NCI-H345 treated with DMSO at 0.1 percent for 48 hours (cell line): ENCODE results near the gene FIS1.
"Not testable (repeated sequence)": the region's sequence is repeated elsewhere in the genome, so short reads cannot be mapped to it uniquely, and the experiment has no call there.

Source experiments
- DNase-seq: peaks from one replicate; lab custom pipeline; 2025; ENCODE audit not compliant: unreplicated experiment; lab: John Stamatoyannopoulos, UW

FIS1 gene

DNA sequence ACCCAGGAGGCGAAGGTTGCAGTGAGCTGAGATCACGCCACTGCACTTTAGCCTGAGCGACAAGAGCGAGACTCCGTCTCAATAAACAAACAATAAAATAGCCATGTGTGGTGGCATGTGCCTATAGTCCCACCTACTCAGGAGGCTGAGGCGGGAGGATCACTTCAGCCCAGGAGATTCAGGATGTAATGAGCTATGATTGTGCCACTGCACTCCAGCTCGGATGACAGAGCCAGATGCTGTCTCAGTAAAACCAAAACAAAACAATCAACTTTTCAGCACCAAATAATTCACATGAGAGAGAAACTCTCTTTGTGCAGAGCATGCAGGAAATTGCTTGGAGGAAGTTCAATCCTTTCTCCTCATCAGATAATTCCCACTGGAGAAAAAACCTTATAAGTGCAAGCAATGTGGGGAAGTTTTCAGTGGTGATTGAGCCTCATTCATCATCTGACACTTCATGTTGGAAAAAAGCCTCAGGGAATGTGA lies 13.4 kb upstream of the FIS1 start:
- DNase-seq: no peak

DNA sequence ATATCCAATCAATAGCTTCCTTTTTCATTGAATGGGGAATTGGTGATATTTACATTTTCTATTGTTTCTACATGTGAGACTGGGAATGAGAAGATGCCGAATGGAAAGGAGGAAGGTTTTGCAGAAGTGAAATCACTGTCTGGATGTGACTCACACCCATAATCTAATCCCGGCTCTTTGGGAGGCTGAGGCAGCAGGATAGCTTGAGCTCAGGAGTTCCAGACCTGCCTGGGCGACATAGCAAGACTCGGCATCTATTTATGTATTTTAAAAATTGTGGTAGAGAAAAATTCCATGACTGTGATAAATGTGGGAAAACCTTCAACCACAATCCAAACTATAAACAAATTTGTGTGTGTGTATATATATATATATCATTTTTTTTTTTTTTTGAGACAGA lies 10.9 kb upstream of the FIS1 start:
- no peak for DNase-seq

- not testable (repeated sequence) for DNase-seq
Observed at GRCh38 chr7:101253199-101253598, 8.3 kb upstream of the FIS1 start.

DNA sequence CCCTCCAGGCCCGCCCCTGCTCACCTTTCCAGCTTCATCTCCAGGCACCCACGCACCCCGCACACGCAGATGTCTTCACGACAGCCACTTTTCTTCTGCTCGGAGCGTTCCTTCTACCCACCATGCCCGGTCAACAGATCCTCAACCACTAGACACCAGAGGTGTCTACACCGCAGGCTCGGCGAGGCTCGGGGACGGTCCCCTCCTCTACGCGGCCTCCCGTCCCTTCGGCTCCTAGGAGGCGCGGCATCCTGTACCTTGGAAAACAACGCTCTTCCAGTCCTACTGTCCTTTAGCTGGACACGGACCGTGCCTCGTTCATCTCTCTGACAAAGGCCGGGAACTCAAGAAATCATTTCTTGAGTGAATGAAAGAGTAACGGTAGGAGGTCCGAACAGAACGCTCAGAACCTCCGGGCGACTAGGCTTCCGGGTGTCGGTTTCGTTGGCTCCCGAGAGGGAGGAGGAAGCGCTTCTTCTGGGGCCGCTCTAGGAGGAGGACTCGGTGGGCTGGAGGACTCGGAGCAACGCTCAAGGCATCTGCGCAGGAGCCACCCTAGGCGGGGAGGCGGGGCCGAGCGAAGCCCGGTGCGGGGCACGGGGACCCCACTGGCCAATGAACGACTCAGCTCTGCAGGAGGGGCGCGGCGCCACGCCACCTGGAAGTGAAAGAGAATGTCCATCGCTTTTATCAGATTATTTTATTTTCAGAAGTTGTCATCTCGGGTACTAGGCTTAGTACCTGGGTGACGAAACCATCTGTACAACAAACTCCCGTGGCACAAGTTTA lies 7.2 kb upstream of the FIS1 start:
- peak; percentile 94 for DNase-seq

DNA sequence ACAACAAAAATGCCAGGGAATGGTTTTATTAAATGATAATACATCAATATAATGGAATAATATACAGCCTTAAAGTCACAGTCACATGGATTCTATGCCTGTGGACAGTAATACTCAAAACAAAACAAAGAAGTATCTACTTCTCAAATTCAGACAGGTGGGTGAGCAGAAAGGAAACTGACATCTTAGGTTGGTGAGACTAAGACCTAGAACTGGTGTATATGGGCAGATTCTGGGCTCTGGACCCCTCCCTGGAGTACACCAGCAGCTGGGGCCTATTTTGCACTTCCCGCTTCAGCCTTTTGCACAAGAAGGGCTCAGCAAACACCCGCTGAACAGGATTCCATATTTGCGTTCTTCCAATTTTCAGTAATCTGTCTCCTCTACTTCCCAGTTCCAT lies 5.4 kb upstream of the FIS1 start:
- no peak for DNase-seq

DNA sequence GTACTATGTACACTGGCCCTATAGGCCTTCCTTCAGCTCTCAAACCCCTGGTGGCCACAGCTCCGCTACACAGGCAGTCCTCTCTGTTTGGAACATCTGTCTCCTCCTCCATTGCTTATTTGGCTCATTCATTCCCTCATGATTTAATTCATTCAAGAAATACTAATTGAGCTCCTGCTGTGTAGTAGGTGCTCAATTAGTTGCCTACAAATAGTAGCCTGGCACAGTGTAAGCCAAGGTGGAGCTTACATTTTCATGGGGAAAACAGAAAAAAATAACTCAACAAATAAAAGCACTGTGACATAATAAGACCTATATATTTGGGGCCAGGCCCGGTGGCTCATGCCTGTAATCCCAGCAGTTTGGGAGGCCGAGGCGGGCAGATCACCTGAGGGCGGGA lies 3.4 kb upstream of the FIS1 start:
- DNase-seq: no peak

- DNase-seq: no peak
Observed at GRCh38 chr7:101245147-101245668, 327 bp upstream of the FIS1 start.

DNA sequence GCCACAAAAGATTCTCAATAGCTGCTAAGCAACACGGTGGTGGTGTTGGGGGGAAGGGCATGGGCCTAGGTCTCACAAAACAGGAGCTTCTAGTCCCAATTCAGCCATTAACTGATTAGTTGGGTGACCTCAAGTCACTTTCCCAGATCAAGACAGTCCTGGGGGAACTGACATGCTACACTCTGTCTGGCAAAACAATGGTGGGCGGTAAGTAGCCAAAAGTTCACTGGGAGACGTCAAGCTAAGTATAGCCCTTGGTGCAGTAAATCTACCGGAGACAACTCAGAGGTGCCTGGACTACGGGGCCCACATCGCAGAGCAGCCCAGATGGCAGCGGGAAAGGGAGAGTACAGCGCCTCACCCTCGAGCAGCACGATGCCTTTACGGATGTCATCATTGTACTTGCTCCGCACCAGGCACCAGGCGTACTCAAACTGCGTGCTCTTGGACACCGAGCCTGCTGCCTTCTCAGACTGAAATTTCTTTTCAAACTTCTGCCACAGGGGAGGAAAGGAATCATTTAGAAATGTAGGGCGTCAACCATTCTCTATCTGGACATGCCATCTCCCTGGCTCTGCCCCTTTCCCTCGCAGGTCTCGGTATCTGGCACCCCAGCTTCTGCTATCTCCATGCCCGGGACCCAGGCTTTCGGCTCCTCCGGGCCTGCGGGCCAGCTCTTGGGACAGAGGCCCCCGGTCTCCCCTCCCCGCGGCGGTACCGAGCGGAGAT lies 1.1 kb downstream of the FIS1 start:
- no peak for DNase-seq

DNA sequence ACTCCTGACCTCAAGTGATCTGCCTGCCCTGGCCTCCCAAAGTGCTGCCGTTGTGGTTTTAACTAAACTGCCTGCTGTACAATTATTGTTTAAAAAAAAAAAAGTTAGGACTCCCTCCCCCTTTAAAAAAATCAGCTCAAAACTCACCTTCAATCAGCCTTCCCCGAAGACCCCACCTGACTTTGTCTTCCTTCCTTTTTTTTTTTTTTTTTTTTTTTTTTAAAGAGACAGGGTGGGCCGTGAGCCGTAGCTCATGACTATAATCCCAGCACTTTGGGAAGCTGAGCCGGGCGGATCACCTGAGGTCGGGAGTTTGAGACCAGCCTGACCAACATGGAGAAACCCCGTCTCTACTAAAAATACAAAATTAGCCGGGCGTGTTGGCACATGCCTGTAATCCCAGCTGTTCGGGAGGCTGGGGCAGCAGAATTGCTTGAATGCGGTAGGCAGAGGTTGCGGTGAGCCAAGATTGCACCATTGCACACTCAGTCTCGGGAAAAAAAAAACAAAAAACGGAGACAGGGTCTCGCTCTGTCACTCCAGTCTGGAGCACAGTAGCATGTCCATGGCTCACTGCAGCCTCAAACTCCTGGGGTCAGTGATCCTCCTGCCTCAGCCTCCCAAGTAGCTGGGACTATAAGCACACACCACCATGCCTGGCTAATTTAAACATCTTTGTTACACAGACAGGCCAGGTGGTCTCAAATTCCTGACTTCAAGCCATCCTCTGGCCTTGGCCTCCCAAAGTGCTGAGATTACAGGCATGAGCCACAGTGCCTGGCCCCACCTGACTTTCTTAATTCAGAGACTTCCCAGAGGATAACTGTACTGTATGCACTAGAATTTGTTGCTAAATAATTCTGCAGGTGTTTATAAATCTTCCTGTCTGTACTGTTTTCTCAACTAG lies 3.2 kb downstream of the FIS1 start:
- DNase-seq: no peak

- DNase-seq: no peak
Observed at GRCh38 chr7:101241015-101241363, 3.9 kb downstream of the FIS1 start.

DNA sequence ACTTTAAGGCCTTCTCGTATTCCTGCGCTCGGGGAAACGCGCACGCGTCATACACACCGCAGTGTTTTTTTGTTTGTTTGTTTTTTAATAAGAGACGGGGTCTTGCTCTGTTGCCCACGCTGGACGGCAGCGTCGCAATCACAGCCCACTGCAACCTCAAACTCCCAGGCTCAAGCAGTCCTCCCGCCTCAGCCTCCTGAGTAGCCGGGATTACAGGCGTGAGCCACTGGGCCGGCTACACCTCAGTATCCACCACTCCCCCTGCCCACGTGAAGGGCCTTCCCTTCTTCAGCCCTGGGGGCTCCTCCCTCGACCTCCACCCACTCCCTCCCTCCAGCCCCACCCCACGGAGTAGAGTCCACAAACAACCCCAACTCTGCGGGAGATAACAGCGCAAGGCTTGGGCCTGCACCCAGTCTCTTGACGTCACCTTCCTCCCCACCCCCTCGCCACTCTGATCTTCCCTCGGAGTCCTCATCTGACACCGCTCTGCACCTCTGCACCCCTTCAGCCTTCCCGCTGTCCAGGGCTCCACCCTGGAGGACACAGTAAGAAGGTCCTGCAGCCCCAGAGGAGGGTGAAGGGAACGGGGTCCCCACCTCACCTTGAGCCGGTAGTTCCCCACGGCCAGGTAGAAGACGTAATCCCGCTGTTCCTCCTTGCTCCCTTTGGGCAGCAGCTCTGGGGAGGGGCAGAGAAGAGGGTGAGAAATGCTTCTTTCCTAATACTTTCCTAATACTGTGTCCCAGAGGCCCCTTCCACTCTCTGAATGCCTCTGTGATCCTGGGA lies 4.5 kb downstream of the FIS1 start:
- DNase-seq: no peak

DNA sequence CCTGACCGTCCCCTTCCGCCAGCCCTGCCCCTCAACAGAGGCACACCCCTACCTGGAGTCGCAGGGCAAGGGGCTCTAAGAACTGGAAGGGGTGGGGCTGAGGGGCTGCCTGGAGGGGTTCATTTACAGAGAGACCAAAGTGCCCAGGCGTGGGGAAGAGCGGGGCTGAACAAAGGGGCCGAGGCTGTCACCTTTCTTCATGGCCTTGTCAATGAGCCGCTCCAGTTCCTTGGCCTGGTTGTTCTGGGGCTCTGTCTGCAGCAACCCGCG lies 5.0 kb downstream of the FIS1 start:
- no peak for DNase-seq

- DNase-seq: no peak
Observed at GRCh38 chr7:101239191-101239950, 5.5 kb downstream of the FIS1 start.

GRCh38 chr7:101238226-101239182 lies 6.4 kb downstream of the FIS1 start:
- no peak for DNase-seq

DNA sequence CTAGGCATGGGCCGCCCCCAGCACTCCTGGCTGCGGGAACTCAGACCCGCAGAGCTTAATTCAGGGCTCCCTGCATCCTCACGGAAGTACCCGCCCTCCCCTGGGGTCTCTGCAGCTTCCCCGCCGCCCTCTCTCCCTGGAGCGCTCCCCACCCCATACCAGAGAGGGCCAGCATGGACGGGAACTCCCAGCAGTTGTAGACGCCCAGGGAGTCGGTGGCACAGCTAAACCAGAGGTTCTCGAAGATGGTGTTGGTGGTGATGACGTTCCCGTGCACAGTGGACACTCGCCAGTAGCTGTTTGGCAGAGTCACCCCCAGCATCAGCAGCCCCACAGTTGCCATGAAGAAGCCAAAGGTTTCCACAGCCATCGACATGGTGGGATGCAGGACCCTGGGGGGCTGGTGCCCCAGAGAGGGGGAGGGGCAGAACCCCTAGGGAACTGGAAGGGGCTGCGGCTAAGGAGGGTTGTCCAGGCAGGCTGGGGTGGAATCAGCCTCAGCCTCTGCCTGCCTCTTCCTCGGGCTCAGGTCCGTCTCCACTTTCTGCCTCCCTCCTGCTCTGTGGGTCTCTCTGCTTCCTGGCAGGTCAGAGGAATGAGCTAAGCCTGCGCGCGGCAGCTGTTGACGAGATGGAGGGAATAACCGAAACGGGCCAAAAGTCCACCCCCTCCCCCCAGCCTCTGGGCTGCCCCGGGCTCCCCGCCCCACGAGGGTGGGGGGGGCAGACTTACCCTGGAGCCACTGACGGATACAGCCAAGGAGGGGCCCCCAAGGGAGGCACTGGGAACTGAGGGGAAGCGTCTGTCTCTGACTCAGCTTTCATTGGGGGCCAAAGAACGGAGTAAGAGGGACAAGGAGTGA lies 7.4 kb downstream of the FIS1 start, which contains the start of gene CLDN15:
CLDN15 (minus strand) TSS at position 597 of the 862 bp plus-strand sequence; CDS start at position 376, 221 bp downstream.
- no peak for DNase-seq

DNA sequence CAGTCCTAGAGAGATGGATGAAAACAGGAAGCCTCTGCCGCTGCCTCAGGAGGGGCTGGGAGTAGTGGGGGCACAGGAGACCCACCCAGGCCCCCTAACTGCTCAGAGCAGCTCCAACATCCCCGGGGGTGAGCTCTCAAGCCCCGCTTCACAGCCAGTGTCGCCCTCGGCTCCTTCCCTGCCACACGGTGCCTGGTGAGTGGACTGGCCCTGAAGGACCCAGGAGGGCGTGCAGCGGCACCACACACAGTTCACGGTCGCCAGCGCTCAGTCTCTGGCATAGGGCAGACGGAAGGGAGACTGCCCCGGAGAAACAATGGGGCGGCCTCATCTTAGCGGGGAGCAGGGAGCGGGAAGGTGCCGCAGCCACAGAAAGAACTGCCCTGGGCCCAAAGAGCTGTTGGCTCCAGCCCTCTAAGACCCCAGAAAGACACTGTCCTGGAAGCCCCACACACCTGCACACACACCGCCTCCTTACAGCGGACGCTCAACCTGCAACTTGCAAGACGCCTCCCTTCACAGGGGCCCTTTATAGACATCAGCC lies 8.5 kb downstream of the FIS1 start:
- DNase-seq: no peak

- no peak for DNase-seq
Observed at GRCh38 chr7:101235522-101235921, 9.4 kb downstream of the FIS1 start.
